CD14-positive monocyte (primary cell): Measurements from ENCODE around the gene EPSTI1. TPM values are rescaled to one million over a fixed set of nuclear protein-coding genes. Genes with fewer than 3 reads are reported as not detected.

Experiments used
- DNase-seq, 3 donors: peaks; one replicate each; pipeline ENCODE4 v3.0.0-alpha.2; 2011 to 2022
- H2AFZ ChIP-seq: 2 replicates; pipeline ENCODE4 v1.6.0; 2012; ENCODE audit warnings: mild to moderate bottlenecking, low read depth, low read length, inconsistent platforms; ENCODE audit not compliant: insufficient read depth, poor library complexity, severe bottlenecking
- H3K27ac ChIP-seq, 2 donors: 1 replicate in 1 of 2; 2 replicates in 1 of 2; pipeline ENCODE4 v1.5.1; 2012 to 2013; ENCODE audit warnings: low read length in 2 of 2, control low read depth in 1 of 2, inconsistent platforms in 1 of 2, low read depth in 1 of 2, mild to moderate bottlenecking in 1 of 2
- H3K27me3 ChIP-seq, 2 donors: one replicate each; pipeline versions ENCODE4 v1.6.0 to v1.6.1; 2011 to 2013; ENCODE audit warnings: low read length in 2 of 2; ENCODE audit not compliant: control insufficient read depth in 2 of 2, insufficient read depth in 2 of 2
- H3K36me3 ChIP-seq, 2 donors: replicated peaks in 1 of 2; 1 replicate in 1 of 2; 2 replicates in 1 of 2; pipeline versions ENCODE4 v1.5.1 to v1.6.1; 2012 to 2013; ENCODE audit warnings: low read length in 2 of 2, control low read depth in 1 of 2, inconsistent platforms in 1 of 2, mild to moderate bottlenecking in 1 of 2; ENCODE audit not compliant: insufficient read depth in 2 of 2, control insufficient read depth in 1 of 2
- H3K4me1 ChIP-seq, 2 donors: 1 replicate in 1 of 2; 2 replicates in 1 of 2; pipeline versions ENCODE4 v1.5.1 to v1.6.1; 2012 to 2013; ENCODE audit warnings: low read length in 2 of 2, control low read depth in 1 of 2, inconsistent platforms in 1 of 2, mild to moderate bottlenecking in 1 of 2, moderate library complexity in 1 of 2; ENCODE audit not compliant: insufficient read depth in 2 of 2, control insufficient read depth in 1 of 2
- H3K4me2 ChIP-seq: replicated peaks from 2 replicates; pipeline ENCODE3; 2012; ENCODE audit warnings: low read length, moderate library complexity, mild to moderate bottlenecking; ENCODE audit not compliant: poor library complexity, severe bottlenecking; ENCODE audit errors: extremely low read depth
- H3K4me3 ChIP-seq, 3 experiments: fragments of 200-600 bp in 1 of 3; sonication (generic) in 1 of 3; replicated peaks in 1 of 3; 1 replicate in 2 of 3; 2 replicates in 1 of 3; pipeline ENCODE4 v1.5.1; 2011 to 2013; ENCODE audit warnings: low read length in 3 of 3, mild to moderate bottlenecking in 3 of 3, control low read depth in 2 of 3, low read depth in 2 of 3, inconsistent platforms in 1 of 3, moderate library complexity in 1 of 3
- H3K79me2 ChIP-seq: 2 replicates; pipeline ENCODE4 v1.6.0; 2012; ENCODE audit warnings: mild to moderate bottlenecking, control low read depth, inconsistent platforms, low read length, moderate library complexity; ENCODE audit not compliant: insufficient read depth
- H3K9ac ChIP-seq: 2 replicates; pipeline ENCODE4 v1.6.0; 2017; ENCODE audit warnings: low read length, mild to moderate bottlenecking; ENCODE audit not compliant: insufficient read depth, poor library complexity, severe bottlenecking
- H3K9me3 ChIP-seq, 2 donors: replicated peaks in 1 of 2; 1 replicate in 1 of 2; 2 replicates in 1 of 2; pipeline versions ENCODE4 v1.5.1 to v1.6.1; 2012 to 2013; ENCODE audit warnings: low read length in 2 of 2, control low read depth in 1 of 2; ENCODE audit not compliant: control insufficient read depth in 1 of 2, insufficient read depth in 1 of 2
- H4K20me1 ChIP-seq: 2 replicates; pipeline ENCODE4 v1.6.0; 2012; ENCODE audit warnings: mild to moderate bottlenecking, low read length, control low read depth, moderate library complexity; ENCODE audit not compliant: insufficient read depth
- H3K27ac Mint-ChIP-seq, 7 donors: one replicate each; pipeline ENCODE4 v1.8.0; 2020; ENCODE audit warnings: mild to moderate bottlenecking in 7 of 7, mixed read lengths in 7 of 7, moderate library complexity in 6 of 7, inconsistent platforms in 2 of 7
- H3K27me3 Mint-ChIP-seq, 3 donors: one replicate each; pipeline ENCODE4 v1.8.0; 2021 to 2022; ENCODE audit warnings: low read depth in 3 of 3, mild to moderate bottlenecking in 3 of 3, mixed read lengths in 3 of 3, moderate library complexity in 3 of 3, inconsistent platforms in 1 of 3
- H3K36me3 Mint-ChIP-seq, 2 donors: one replicate each; pipeline ENCODE4 v1.8.0; 2020; ENCODE audit warnings: mixed read lengths in 2 of 2, inconsistent platforms in 1 of 2, mild to moderate bottlenecking in 1 of 2
- H3K4me1 Mint-ChIP-seq: one replicate; pipeline ENCODE4 v1.8.0; 2020; ENCODE audit warnings: mild to moderate bottlenecking, mixed read lengths
- H3K4me3 Mint-ChIP-seq, 2 donors: one replicate each; pipeline ENCODE4 v1.8.0; 2020; ENCODE audit warnings: mild to moderate bottlenecking in 2 of 2, mixed read lengths in 2 of 2, moderate library complexity in 1 of 2
- H3K9me3 Mint-ChIP-seq, 7 donors: one replicate each; pipeline ENCODE4 v1.8.0; 2020 to 2022; ENCODE audit warnings: mixed read lengths in 7 of 7, mild to moderate bottlenecking in 6 of 7, moderate library complexity in 6 of 7, inconsistent platforms in 2 of 7
- CTCF ChIP-seq: fragments of 200-600 bp; IDR thresholded peaks from one replicate; pipeline ENCODE4 v1.8.0; 2022; ENCODE audit warnings: antibody characterized with exemption, mild to moderate bottlenecking
- WGBS: methylation state at CpG from one replicate; pipeline ENCODE4 v1.1.5; 2013; ENCODE audit warnings: missing lambda C conversion rate; ENCODE audit not compliant: insufficient coverage; 5-methylcytosine and 5-hydroxymethylcytosine counted together
- intact Hi-C, 2 donors: fragments of 100-400 bp; cut with micrococcal nuclease; formaldehyde crosslinking; loops; one replicate each; pipeline versions ENCODE4 v1.15.0 to v1.15.1; 2023
- polyA plus RNA-seq, 3 donors: library from polyadenylated mRNA; depleted of rRNA in 1 of 3; unstranded in 2 of 3; stranded (reverse) in 1 of 3; fragments of 300-500 nt in 2 of 3; fragments of >200 nt in 1 of 3; fragmentation: Illumina TruSeq in 2 of 3; gene quantifications; 1 replicate in 2 of 3; 2 replicates in 1 of 3; pipeline ENCODE4 v1.2.3, GENCODE V29; 2012 to 2021

The EPSTI1 gene
- polyA plus RNA-seq, 3 donors: 14.6 to 19.9 (median 16.4) TPM

GRCh38 chr13:42876270-42876714 is 115.7 kb downstream of the EPSTI1 start:
- intact Hi-C loops: no loop called here
- peak; percentile 77 to 83 (median 80) for DNase-seq
- Mint-ChIP-seq H3K27me3 (peaks cover 2 to 4% (median 3%) of the 10 kb centered on the region in 3 donors), H3K4me3 (peak overlapping the region; percentile 45 to 72), H3K9me3 (peaks cover 0 to 5% (median 3%) of the 10 kb centered on the region in 7 donors), H3K36me3 (no peaks in the 10 kb centered on the region), H3K27ac (peak overlapping the region; percentile 87 to 95 (median 92)), H3K4me1 (peaks cover 56% of the 10 kb centered on the region)
- Histone ChIP-seq H3K36me3 (no peaks in the 10 kb centered on the region), H3K9ac (peak overlapping the region; percentile 41), H3K27me3 (no peaks in the 10 kb centered on the region), H3K9me3 (no peaks in the 10 kb centered on the region), H4K20me1 (no peaks in the 10 kb centered on the region), H3K4me2 (peak overlapping the region; percentile 38), H3K4me3 (peak overlapping the region in 2 of 3 experiments; percentile 19 to 44), H2AFZ (peak overlapping the region; percentile 58), H3K79me2 (no peaks in the 10 kb centered on the region), H3K4me1 (peaks cover 35 to 48% of the 10 kb centered on the region in 2 donors), H3K27ac (peak overlapping the region in 1 of 2 donors; percentile 91)
- WGBS: no CpG with 5 or more reads among the region's 1 CpG
- no peak for TF ChIP-seq CTCF

- Histone ChIP-seq H4K20me1 (no peaks in the 10 kb centered on the region), H3K4me2 (peak overlapping the region; percentile 38), H3K79me2 (no peaks in the 10 kb centered on the region), H3K27me3 (no peaks in the 10 kb centered on the region), H3K36me3 (no peaks in the 10 kb centered on the region), H3K4me3 (peak overlapping the region in 2 of 3 experiments; percentile 19 to 44), H3K27ac (peak overlapping the region; percentile 43 to 91), H3K4me1 (peaks cover 35 to 46% of the 10 kb centered on the region in 2 donors), H3K9ac (peak overlapping the region; percentile 41), H3K9me3 (no peaks in the 10 kb centered on the region), H2AFZ (peak overlapping the region; percentile 58)
- TF ChIP-seq CTCF: no peak
- H3K9me3 Mint-ChIP-seq: peaks cover 0 to 5% (median 3%) of the 10 kb centered on the region in 7 donors
- intact Hi-C loops: no loop called here
- no peaks in the 10 kb centered on the region for H3K36me3 Mint-ChIP-seq
- DNase-seq: no peak
- 78% methylated on average over 7 of the region's 12 CpGs for WGBS
- H3K27ac Mint-ChIP-seq: peak overlapping the region; percentile 87 to 95 (median 92)
- peak overlapping the region; percentile 45 to 72 for H3K4me3 Mint-ChIP-seq
- H3K27me3 Mint-ChIP-seq: peaks cover 2 to 4% (median 4%) of the 10 kb centered on the region in 3 donors
- H3K4me1 Mint-ChIP-seq: peaks cover 60% of the 10 kb centered on the region
Measured at GRCh38 chr13:42875475-42876269, 116.4 kb downstream of the EPSTI1 start.
